Ishikawa (cell line): Measurements from ENCODE around the gene SLC25A5.

Experiments used
- CEBPB ChIP-seq: IDR thresholded peaks from 2 replicates; pipeline ENCODE4 v1.6.1; 2012
- CREB1 ChIP-seq: IDR thresholded peaks from 2 replicates; pipeline ENCODE4 v1.6.1; 2012; ENCODE audit warnings: low read depth
- EGR1 ChIP-seq: IDR thresholded peaks from 2 replicates; pipeline ENCODE4 v1.6.1; 2012
- EP300 ChIP-seq: IDR thresholded peaks from 2 replicates; pipeline ENCODE4 v1.6.1; 2012; ENCODE audit warnings: borderline replicate concordance
- FOXM1 ChIP-seq: IDR thresholded peaks from 2 replicates; pipeline ENCODE4 v1.6.1; 2012; ENCODE audit warnings: low read depth, borderline replicate concordance
- NFIC ChIP-seq: IDR thresholded peaks from 2 replicates; pipeline ENCODE4 v1.6.1; 2012
- RAD21 ChIP-seq: IDR thresholded peaks from 2 replicates; pipeline ENCODE4 v1.6.1; 2012; ENCODE audit warnings: low read depth
- TAF1 ChIP-seq: IDR thresholded peaks from 2 replicates; pipeline ENCODE4 v1.6.1; 2012; ENCODE audit warnings: low read depth, mild to moderate bottlenecking
- TCF12 ChIP-seq: IDR thresholded peaks from 2 replicates; pipeline ENCODE4 v1.6.1; 2012; ENCODE audit warnings: low read depth
- TEAD4 ChIP-seq: IDR thresholded peaks from 2 replicates; pipeline ENCODE4 v1.6.1; 2012
- YY1 ChIP-seq: IDR thresholded peaks from 2 replicates; pipeline ENCODE4 v1.6.1; 2012; ENCODE audit warnings: low read depth
- ZBTB7A ChIP-seq: IDR thresholded peaks from 2 replicates; pipeline ENCODE4 v1.6.1; 2012; ENCODE audit warnings: low read depth
- TF ChIP-seq, protein P1 (sequence below): IDR thresholded peaks from 2 replicates; pipeline ENCODE4 v1.6.1; 2012
- TF ChIP-seq, protein P2 (sequence below): IDR thresholded peaks from 2 replicates; pipeline ENCODE4 v1.6.1; 2012
- TF ChIP-seq, protein P3 (sequence below): IDR thresholded peaks from 2 replicates; pipeline ENCODE4 v1.6.1; 2012; ENCODE audit warnings: low read depth, mild to moderate bottlenecking

The SLC25A5 gene

DNA sequence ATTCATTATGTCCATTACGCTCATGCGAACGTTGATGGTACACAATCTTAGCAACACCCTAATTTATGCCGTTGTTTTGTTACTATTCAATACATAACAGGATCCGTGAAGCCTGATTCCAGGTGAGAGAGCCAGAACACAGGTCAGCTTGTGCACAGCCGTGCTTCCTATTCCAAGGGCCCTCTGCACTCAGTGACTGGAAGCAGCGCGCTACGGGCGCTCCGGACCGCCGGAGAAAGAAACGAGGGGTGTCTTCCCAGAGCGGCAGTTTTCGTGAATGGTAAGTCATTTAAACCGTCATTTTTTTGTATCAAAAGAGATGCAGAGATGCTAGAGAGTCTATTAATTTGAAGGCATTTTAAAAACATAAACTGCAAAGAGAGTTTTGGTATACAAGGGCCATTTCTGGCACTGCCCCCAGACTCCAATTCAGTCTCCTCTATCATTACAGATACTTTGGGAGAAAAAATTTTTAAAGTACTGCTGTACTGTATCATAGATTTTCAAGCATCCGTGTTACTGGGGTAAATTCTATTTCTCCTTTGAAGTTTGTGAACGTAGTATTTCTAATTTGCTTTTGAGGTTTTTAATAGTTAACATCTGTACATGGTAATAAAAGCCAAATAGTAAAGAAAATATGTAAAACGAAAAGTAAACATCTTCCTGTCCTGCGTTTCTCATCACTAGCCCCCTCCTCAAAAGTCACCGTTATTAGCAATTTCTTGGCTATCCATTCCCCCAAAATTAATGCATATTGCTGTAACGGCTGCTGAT is 6.6 kb downstream of the SLC25A5 start:
- TF ChIP-seq YY1 (no peak), EP300 (no peak), RAD21 (no peak), EGR1 (no peak), NFIC (no peak), FOXM1 (no peak), CREB1 (no peak)
- TF ChIP-seq, protein P1, sequence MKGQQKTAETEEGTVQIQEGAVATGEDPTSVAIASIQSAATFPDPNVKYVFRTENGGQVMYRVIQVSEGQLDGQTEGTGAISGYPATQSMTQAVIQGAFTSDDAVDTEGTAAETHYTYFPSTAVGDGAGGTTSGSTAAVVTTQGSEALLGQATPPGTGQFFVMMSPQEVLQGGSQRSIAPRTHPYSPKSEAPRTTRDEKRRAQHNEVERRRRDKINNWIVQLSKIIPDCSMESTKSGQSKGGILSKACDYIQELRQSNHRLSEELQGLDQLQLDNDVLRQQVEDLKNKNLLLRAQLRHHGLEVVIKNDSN = no peak

DNA sequence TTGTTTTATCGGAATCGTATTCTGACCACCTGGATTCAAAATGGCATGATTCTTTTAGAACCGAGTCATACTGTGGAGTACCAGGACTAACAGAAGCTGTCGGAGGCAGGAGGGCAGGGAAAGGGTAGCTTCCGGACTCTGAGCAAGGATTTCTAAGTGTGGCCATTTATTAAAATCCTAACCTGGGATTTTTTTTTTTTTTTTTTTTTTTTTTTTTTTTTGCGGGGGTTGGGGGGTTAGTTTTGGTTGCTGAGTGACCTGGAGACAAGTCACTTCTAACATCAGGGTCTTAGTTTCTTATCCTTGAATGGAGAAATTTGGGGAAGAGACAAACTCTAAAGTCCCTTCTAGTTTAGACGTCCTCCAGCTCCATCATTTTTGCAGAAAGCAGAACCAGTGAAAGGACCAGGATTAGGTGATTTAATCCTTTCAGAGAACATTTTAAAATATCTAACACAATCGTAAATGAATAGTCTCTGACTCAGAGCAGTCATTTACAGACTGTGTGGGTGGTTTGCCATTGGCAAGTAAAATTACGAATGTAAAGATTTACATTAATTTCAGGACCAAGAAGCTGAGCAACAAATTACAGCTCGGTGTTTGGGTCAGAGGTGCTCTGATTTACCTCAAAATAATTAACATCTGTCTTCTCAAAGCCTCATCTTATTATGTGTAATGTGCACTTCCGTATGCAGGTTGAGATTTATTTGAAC is 7.3 kb downstream of the SLC25A5 start:
- no peak for TF ChIP-seq RAD21
- no peak for TF ChIP-seq TAF1
- TF ChIP-seq FOXM1 = no peak
- TF ChIP-seq TEAD4 = no peak
- TF ChIP-seq, protein P1 = no peak
- no peak for TF ChIP-seq EP300
- TF ChIP-seq YY1 = no peak
- TF ChIP-seq CEBPB = no peak
- TF ChIP-seq, protein P2, sequence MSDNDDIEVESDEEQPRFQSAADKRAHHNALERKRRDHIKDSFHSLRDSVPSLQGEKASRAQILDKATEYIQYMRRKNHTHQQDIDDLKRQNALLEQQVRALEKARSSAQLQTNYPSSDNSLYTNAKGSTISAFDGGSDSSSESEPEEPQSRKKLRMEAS = no peak
- no peak for TF ChIP-seq NFIC
- no peak for TF ChIP-seq ZBTB7A
- TF ChIP-seq EGR1 = no peak
- no peak for TF ChIP-seq TCF12
- no peak for TF ChIP-seq CREB1
- TF ChIP-seq, protein P3, sequence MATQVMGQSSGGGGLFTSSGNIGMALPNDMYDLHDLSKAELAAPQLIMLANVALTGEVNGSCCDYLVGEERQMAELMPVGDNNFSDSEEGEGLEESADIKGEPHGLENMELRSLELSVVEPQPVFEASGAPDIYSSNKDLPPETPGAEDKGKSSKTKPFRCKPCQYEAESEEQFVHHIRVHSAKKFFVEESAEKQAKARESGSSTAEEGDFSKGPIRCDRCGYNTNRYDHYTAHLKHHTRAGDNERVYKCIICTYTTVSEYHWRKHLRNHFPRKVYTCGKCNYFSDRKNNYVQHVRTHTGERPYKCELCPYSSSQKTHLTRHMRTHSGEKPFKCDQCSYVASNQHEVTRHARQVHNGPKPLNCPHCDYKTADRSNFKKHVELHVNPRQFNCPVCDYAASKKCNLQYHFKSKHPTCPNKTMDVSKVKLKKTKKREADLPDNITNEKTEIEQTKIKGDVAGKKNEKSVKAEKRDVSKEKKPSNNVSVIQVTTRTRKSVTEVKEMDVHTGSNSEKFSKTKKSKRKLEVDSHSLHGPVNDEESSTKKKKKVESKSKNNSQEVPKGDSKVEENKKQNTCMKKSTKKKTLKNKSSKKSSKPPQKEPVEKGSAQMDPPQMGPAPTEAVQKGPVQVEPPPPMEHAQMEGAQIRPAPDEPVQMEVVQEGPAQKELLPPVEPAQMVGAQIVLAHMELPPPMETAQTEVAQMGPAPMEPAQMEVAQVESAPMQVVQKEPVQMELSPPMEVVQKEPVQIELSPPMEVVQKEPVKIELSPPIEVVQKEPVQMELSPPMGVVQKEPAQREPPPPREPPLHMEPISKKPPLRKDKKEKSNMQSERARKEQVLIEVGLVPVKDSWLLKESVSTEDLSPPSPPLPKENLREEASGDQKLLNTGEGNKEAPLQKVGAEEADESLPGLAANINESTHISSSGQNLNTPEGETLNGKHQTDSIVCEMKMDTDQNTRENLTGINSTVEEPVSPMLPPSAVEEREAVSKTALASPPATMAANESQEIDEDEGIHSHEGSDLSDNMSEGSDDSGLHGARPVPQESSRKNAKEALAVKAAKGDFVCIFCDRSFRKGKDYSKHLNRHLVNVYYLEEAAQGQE = no peak

DNA sequence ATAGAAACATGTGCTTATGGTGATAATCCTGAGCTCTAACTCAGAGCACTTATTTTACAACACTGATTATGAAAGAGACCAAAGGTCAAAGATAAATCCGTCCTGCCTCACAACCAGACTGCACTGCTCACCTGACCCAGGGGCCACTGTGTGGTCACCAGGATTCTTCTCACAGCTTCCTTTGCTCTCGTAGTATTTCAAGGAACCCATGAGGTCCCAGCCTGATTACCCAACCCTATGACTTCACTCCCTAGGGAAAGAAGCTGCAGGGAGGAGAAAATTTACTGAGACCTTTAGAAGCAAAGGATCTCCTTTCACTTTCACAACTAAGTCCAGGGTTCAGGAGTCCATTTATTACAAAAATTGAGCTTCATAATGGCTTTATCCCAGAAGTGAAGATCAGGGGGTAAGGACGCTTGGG is 9.6 kb downstream of the SLC25A5 start:
- TF ChIP-seq RAD21 (no peak), YY1 (no peak), TAF1 (no peak), CEBPB (no peak), TCF12 (no peak), FOXM1 (no peak), EGR1 (no peak), NFIC (no peak), ZBTB7A (no peak), CREB1 (no peak), TEAD4 (no peak)
- TF ChIP-seq, protein P2 = no peak
- TF ChIP-seq, protein P1 = no peak
- TF ChIP-seq, protein P3 = no peak

DNA sequence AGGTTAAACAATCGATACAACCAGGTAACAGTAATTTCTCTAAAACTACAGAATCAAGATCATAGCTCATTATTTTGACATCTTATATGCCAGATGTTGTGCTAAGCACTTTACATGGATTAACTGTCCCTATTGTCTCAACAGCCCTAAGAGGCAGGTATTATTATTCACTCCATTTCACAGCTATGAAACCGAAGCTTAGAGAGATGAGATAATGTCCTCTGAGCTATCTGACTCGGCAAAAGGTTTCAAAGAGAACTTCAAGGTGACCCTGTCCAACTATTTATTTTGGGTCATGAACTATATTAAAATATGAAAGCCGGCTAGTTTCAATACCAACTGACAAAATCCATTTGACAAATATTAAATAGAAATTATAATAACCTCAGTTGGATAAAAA is 10.3 kb downstream of the SLC25A5 start:
- TF ChIP-seq TAF1 (no peak), YY1 (no peak), TCF12 (no peak), NFIC (no peak)

DNA sequence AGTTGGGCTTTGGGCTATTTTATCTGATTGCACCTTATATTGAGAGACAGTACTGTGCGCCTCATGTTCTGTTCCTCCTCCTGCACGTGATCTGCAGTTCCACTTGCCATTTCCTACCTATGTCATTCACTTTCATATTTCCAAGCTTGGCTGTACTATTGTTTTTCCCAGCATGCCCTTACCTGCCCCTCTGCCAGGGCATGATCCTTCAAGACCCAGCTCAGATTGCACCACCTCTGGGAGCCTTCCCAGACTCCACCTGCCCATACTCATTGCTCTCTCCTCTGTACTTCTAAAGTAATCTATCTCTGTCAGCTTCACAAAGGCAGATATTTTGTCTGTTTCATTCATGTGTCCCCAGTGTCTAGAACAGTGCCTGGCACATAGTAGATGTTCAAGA is 11.6 kb downstream of the SLC25A5 start:
- TF ChIP-seq TAF1 = no peak
- TF ChIP-seq TCF12 = no peak
- TF ChIP-seq ZBTB7A = no peak
- no peak for TF ChIP-seq TEAD4
- TF ChIP-seq FOXM1 = no peak
- TF ChIP-seq, protein P3 = no peak
- TF ChIP-seq, protein P1 = no peak
- no peak for TF ChIP-seq CREB1
